Fibroblast of skin of left biceps (primary cell): ENCODE results near the gene SORL1.

Experiments
- DNase-seq, 2 experiments: peaks; one replicate each; pipeline ENCODE4 v3.0.0-alpha.2; 2013; ENCODE audit warnings: low read depth in 2 of 2

SORL1 gene

DNA sequence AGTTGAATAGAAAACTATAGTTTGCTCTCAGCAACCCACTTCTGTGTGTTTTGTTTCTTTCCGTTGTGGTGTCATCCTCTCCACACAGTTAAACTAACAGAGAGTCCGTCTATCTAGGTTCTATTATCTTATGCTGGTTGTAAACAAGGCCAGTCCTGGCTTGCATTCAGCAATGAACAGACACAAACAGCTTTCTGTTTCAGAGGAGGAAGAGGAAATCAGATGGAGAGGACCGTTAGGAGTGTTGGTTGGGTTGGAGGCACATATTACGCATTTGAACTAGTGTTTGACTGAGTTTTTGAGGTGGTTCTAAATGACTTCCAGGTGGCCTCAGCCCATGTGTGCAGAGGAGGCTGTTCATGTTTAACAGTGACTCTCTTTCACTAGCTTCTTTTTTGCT is 130.2 kb downstream of the SORL1 start:
- DNase-seq = no peak

DNA sequence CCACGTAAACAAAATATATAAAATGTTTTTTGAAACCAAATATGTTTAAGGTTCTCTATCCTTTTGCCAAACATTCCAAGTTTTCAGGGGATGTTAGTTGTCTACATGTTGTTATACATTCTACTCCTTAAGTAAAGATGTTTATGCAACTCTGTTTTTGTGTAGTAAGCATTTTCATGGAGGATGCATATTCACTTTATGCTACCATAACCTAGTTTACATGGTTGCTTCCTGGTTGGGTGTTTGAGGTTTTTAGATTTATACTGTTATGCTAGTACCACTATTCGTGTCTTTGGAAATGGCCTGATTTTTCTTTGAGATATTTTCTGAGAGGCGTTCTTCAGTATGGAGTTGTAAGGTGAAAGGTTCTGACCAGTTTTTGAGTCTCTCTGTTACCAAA is 131.7 kb downstream of the SORL1 start:
- DNase-seq = no peak

DNA sequence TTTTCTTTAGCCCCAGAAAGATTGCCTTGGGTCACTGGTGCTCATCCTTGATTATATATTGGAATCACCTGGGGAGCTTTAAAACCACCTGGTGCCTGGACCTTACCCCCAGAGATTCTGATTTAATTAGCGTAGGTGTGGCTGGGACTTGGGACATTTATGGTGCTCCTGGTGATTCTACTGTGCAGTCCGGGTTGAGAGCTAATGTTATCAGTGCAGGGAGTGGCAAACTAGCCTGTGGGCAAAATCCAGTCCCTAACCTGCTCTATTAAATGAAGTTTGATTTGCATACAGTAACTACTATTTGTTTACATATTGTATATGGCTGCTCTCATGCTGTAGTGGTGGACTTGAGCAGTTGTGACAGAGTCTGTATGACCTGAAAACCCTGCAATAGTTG is 134.6 kb downstream of the SORL1 start:
- DNase-seq = no peak

DNA sequence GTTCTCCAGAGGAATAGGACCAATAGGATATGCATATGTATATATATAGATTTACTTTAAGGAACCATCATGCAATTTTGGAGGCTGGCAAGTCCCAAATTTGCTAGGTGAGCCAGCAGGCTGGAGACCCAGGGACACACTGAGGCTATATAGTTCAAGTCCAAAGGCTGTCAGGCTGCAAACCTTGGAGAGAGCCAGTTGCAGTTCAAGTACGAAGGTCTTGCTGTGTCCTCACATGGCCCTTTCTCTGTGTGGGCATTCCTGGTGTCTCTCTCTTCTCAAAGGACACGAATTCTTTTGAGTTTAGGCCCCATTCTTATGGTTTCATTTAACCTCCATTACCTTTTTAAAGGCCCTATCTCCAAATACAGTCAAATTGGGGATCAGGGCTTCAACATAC is 135.1 kb downstream of the SORL1 start:
- DNase-seq = no peak

DNA sequence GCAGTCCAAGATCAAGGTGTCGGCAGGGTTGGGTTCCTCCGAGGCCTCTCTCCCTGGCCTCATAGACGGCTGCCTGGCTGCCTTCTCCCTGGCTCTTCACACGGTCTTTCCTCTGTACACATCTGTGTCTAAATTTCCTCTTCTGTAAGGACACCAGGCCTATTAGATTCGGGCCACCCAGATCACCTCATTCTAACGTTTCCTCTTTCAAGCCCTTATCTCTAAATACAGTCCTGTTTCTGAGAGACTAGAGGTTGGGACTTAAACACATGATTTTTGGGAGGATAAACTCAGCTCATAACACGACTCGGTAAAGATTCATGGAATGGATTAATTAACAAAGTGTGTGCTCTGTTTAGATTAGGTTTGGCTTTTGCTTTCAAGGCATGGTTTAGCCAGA is 136.6 kb downstream of the SORL1 start:
- no peak for DNase-seq

DNA sequence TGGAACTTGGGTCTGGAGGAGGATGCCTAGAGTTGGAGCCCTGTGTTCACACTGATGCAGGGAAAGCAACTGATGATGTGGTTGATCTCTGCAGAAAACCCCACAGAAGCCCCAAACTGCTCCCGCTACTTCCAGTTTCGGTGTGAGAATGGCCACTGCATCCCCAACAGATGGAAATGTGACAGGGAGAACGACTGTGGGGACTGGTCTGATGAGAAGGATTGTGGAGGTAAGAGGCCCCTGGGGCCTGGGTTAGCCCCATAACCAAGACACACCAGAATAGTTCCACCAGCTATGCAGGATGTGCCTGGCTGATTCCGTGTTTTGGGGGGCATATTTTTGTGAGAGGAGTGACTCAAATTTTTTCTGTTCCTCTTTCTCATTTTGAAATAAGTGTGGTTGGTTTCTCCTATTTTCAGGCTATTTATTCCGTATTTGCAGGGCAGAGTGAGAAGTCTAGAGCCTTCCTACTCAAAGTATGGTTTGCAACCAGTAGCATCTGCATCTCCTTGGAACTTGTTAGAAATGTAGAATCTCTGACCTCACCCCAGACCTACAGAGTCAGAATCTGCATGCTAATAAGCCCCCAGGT is 137.9 kb downstream of the SORL1 start:
- DNase-seq = no peak

DNA sequence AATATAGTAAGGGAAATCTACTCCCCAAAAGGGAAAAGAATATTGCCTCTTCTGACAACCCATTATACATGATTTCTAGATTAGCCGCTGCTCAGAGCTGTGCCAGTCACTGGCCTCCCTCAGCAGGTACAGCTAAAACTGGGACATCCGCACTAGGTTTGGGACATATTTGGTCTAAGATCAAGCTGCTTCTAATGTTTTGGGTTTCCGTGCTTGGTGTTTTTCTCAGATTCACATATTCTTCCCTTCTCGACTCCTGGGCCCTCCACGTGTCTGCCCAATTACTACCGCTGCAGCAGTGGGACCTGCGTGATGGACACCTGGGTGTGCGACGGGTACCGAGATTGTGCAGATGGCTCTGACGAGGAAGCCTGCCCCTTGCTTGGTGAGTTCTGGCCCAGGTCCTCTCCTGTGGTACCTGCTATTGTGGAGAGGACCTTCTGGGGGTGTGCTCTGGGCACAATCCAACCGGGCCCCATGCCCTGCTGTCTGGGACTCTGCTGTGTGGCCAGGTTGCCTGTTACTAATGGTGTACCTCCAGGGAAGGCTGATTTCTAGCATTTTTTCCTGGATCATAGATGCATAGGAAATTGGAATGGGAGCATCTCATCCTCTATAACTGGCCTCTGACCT is 138.8 kb downstream of the SORL1 start:
- DNase-seq = no peak

DNA sequence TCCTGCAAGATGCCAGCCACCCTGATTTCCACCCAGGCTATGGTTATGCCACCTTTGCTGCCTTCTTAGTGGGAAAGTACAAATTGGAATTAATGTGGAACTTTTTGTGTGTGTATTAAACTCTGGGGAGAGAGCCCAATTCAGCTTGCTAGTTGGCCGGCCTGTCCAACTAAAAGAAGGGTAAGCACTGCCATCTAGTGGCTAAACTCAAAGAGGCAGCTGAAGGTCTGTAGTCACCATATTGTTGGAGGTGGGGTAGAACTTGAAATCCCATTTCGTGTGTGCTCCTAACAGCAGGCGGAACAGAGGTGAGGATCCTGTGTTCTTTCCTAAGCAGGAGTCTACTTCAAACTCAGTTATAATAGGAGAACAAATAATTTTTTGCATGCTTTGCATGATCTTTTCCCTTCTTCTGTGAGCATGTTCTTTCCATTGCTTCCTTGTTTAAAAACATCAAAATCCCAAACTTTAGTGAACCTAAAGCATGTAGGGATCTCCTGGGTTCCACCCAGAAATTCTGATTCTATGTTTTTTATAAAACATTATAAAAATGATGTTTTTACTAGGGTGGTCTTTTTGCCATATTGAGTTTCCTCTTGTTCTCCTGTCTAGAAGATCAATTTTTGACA is 139.4 kb downstream of the SORL1 start:
- DNase-seq = peak; percentile 42

DNA sequence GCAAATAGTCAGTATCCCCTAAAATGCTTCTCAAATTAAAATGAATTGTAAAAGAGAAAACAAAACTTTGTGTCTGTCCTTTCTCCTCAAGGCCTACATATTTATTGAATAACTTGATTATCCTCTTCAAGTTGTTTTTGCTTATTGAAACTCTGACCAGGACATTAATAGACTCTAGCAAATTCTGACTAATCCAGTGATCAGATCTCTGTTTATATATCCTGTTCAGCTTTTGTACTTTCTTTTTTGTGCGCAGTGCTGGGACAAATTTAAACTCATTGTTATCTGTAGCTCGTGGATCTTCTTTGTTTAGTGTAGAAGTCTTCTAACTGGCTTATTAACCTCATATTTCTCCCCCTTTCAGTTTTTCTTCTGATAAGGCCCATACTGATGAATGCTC is 140.6 kb downstream of the SORL1 start:
- no peak for DNase-seq

DNA sequence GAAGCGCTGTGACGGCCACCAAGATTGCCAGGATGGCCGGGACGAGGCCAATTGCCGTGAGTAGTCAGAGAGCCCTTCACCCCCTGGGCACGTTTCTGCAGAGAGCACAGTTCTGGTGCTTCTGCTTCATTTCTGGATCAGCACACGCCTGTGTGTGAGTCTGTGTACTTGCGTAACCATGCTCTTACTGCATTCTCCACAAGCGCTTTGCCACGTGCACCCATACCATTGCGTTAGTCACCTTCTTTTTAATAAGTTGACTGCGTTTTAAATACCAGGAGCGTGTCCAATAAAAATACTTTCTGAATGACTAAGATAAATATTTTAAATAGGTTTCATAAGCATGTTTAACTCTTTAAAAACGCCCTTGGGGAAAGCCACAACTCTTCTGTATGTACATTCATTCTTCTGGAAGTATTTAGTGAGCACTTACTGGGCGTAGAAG is 143.6 kb downstream of the SORL1 start:
- DNase-seq = peak; percentile 99

DNA sequence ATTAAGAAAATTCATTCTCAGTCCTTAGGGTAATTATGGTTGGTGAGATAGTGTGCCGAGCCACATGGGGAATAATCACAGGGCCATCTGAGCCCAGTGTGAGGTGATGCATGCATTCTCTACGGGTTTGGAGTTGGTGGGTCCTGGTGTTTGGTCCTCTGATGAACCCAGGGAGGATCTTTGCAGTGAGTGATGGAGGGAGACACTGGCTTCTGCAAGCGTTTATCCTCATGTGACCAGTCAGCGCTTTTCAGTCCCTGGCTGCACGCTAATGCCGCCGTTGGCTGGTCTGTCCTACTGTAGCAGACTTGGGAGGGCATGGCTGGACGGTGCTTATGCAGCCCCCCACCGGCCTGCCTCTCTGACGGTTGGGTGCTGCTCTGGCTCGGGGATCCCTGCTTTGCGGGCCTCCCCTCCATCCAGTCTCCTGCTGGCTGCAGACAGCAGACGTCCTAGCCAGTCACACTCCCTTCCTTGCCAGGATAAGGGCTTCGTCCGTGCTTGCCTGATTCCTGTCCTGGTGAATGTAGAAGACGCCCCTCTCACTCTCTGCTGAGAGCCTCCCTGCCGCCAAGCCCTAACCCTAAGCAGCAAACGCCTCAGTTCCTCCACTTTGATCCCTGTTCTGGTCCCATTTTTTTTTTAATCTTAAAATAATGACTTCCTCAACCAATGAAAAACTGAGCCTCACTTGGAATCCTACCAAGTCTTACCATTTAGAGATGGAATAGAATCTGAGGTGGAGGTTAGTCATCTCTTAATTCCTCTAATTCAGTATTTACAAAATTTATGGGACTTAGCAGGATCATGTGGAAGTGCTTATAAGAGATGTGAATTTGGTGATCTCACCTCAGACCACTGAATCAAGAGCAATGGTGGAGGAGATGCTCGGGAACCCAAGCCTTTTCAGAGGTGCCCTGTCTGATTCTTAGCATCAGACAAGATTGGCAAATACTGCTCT is 144.4 kb downstream of the SORL1 start:
- DNase-seq = peak; percentile 53 to 56

DNA sequence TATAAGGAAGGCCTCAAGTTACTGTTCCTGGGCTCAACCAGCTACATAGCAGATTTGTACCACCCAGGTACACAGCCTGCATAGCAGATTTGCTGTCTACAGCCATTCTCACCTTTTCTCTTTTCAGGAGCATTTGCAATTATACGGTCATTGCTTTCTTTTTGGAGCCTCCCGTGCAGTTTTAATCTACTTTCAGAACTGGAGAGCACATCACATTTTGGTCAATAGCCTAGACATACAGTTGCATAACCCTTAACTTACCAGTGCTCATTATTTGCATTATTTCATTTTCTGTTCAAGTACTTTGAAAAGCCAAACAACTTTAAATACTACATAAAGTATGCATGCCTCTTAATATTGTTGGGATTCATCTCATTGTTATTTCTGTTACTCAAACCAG is 151.2 kb downstream of the SORL1 start:
- no peak for DNase-seq

DNA sequence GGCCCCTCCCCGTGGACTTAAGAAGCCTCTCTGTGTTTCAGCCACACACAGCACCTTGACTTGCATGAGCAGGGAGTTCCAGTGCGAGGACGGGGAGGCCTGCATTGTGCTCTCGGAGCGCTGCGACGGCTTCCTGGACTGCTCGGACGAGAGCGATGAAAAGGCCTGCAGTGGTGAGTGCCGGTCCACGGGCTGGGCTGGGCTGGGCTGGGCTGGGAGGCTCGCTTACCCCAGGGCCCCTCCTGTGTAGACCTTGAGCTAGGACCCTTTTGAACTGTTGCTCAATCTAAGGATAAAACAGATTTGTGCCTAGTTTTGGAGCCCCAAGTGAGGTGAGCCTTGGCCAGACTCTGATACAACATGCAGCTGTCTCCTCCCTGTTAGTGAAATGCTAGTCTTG is 152.0 kb downstream of the SORL1 start:
- DNase-seq = no peak

DNA sequence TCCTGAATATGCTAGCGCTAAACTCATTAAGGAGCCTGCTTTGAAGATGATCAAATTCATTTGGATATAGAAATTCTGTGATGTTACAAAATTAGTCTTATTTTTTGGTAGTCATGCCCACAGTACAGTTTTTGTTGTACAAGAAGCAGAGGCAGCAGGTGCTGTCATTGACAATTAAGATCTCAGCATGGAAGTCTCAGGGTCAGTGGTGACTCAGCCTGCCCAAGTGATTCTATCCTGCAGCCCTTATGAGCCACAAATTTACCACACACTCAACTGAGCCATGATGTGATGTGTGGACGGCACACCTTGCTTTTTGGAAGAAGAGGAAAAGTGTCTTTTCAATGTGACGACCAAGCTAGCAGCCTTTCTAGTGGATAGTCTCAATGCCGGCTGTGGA is 154.2 kb downstream of the SORL1 start:
- DNase-seq = no peak

DNA sequence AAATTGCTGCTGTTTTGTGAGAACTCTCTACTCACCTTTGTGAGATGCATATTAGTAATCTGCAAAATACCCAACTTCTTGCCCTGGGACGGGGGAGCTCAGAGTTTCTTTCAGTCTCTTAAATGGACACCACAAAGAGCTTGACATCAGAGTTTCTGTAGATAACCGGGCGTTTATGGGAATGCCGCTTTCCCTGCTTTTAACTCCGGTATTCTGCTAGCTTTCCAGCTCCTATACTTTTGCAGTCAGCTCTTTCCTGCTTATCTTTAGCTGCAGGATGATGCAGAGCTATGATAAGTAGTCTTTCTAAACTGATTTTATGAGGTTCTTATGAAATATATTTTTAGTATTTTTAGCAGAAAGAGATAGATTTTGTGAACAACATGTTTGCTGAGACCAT is 155.2 kb downstream of the SORL1 start:
- no peak for DNase-seq

DNA sequence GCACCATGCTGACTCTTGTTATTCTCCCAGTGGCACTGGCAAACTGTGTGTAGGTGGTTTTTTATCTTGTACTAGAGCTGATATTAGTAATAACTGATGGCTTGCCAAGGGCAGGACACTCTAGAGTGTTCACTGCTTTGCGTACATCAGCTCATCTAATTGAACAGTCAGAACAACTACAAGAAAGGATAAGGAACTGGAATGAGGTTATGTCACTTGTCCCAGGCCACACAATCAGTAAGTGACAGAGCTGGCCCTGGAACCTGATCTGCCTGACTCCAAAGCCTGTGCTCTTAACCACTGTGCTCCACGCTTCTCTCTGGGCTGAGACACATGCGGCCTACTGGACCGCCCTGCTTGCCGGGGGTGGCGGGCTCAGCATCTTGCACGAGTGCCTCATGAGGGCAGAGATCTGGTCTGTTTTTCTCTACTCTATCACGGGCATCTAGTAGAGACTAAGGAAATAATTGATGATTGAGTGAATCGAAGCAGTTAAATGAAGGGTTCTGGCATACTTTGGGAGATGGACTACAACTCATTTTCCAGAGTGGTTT is 156.5 kb downstream of the SORL1 start:
- no peak for DNase-seq

DNA sequence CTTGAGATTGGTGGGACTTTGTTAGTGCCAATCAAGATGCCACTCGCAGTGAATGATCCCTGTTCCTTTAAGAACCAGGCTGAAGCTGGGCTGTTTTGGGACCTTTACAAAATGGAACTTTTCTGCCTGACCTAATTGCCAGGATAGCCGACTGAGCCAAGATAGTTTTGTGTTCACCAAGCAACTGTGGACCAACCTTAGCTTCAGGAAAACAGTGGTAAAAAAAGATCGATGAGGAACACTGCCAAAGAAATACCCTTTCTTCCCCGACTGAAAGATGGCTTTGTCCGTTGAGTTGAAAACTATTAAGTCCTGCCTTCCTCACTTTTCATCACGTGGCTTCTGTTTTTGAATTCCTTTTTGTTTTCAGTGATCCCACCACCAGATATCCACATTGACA is 158.6 kb downstream of the SORL1 start:
- no peak for DNase-seq

DNA sequence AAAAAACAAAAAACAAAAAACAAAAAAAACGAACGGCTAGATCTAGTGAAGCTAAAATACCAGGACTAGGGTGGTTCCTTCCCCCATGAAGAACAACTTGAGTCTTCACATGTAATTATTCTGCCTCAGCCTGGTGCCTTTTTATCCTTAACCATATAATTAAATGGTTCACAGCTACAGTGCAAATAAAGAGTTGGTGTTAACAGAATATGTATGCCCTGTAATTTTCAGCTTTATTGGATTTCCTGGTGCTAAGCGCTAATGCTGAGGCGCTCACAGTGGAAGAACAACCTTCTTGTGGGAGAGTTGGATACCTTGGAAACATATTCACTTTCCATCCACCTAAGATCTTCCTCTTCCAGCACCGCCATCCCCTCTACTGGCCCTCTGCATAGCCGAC is 159.1 kb downstream of the SORL1 start:
- DNase-seq = no peak

DNA sequence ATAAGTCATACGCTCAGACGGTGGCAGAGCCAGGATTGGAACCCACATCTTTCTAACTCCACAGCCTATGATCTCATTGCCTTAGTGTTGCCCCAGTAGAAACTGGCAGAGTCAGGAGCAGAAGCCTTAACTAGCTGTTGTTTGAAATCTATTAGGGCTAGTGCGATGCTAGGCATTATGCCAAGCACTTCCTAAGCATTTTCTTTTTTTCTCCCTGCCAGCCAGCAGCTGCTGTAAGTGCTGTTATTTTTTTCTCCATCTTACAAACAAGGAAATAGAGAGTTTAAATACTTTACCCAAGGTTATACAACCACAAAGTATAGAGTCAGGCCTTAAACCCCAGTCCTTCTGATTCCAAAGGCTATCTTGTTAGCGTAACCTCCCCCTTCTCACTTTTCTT is 161.6 kb downstream of the SORL1 start:
- DNase-seq = no peak

DNA sequence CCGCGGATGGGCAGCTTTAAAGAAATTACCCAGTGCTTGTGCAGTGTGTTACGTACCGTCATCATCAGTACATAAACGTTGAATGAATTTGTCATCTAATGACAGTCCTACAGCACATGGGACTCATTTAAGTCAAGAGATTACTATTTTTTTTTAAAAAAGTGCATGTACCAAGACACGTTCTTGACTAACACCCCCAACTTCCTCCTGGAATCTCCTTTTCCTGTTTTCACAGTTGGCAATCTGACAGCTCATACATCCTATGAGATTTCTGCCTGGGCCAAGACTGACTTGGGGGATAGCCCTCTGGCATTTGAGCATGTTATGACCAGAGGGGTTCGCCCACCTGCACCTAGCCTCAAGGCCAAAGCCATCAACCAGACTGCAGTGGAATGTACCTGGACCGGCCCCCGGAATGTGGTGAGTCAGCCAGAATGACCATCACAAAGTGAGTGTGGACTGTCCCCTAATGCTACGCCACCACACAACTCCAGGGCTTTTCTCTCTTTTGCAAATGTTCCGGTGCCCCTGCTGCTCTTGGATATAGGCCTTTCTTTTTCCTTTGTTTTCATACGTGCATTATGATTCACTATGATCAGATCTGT is 162.6 kb downstream of the SORL1 start:
- no peak for DNase-seq

DNA sequence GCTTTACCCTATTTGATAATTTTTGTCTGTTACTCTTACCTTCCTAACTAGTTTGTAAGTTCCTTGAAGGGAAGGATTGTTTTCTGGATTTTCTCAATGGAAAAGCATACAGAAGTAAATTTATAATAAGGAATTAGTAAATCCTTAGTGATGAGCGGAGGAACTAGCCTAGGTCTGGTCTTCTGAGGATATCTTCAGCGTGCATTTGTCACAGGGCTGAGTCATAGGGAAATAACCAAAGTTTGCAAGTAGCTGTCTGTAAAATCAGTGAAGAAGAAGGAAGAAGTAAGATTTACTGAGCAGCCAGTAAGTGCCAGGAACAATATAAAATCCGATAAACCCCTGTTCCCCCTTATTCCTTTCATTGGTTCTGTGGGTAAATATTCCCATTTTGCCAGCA is 163.4 kb downstream of the SORL1 start:
- no peak for DNase-seq

DNA sequence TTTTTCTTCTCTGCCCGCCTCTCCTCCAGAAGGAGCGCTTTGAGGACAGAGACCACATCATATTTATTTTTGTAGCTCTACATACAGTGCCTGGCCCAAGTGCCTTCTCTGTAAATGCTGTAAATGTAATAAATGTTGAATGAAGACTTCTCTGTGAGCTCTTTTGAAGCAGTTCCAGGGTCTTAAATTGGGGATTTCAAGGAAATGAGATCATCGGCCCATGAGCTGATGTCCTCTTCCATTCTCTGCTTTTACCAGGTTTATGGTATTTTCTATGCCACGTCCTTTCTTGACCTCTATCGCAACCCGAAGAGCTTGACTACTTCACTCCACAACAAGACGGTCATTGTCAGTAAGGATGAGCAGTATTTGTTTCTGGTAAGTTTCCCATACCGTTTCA is 166.4 kb downstream of the SORL1 start:
- DNase-seq = no peak
